ENCODE measurements around the gene PSME4.

DNA sequence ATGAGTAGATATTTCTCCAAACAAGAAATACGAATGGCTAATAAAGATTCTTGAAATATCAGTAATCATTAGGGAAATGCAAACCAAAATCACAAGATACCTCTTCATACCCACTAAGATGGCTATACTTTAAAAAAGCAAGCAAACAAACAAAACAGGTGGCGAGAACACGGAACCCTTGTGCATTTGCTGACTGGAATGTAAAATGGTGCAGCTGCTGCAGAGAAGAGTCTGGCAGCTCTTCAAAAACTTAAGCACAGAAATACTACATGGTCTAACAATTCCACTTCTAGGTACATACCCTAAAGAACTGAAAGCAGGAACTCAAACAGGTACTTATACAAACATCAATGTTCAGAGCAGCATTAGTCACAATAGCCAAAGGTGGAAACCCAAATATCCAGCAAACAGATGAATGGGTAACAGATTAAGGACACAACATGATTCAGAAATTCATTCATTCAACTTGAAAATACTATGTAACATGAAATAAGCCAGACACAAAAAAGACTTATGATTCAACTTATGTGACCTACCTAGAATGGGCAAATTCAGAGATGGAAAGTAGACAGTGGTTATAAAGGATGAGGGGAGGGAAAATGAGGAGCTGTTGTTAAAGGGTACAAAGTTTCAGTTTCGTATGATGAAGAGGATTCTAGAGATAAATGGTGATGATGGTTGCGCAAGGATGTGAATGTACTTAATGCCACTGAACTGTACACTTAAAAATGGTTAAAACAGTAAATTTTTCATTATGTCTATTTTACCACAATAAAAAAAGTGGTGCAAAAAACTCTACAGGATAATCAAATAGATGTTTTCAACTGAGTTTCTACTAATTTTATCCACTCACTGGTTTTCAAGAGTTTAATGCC, 84.2 kb downstream of the PSME4 start:
- no peak for TF ChIP-seq POLR2AphosphoS5 (IDR thresholded peaks at IDR 0.05; ENCODE audit: low read depth, low read length)
- TF ChIP-seq, protein P1, sequence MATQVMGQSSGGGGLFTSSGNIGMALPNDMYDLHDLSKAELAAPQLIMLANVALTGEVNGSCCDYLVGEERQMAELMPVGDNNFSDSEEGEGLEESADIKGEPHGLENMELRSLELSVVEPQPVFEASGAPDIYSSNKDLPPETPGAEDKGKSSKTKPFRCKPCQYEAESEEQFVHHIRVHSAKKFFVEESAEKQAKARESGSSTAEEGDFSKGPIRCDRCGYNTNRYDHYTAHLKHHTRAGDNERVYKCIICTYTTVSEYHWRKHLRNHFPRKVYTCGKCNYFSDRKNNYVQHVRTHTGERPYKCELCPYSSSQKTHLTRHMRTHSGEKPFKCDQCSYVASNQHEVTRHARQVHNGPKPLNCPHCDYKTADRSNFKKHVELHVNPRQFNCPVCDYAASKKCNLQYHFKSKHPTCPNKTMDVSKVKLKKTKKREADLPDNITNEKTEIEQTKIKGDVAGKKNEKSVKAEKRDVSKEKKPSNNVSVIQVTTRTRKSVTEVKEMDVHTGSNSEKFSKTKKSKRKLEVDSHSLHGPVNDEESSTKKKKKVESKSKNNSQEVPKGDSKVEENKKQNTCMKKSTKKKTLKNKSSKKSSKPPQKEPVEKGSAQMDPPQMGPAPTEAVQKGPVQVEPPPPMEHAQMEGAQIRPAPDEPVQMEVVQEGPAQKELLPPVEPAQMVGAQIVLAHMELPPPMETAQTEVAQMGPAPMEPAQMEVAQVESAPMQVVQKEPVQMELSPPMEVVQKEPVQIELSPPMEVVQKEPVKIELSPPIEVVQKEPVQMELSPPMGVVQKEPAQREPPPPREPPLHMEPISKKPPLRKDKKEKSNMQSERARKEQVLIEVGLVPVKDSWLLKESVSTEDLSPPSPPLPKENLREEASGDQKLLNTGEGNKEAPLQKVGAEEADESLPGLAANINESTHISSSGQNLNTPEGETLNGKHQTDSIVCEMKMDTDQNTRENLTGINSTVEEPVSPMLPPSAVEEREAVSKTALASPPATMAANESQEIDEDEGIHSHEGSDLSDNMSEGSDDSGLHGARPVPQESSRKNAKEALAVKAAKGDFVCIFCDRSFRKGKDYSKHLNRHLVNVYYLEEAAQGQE (IDR thresholded peaks at IDR 0.05; ENCODE audit: insufficient read depth in 1 of 2, low read depth in 2 of 2, low read length in 2 of 2): no peak

Data from PFSK-1 (cell line).